ENCODE data around the gene SLC24A3. TPM values are rescaled to one million over a fixed set of nuclear protein-coding genes. Genes with fewer than 3 reads are reported as not detected.

Gene SLC24A3
- total RNA-seq, 1 donor from 2014 or later: not detected

- no peak for DNase-seq (ENCODE audit: low read depth, low spot score)
These were observed 24.1 kb downstream of the SLC24A3 start for GRCh38 chr20:19236371-19237055.

GRCh38 chr20:19241440-19241839 is 29.0 kb downstream of the SLC24A3 start:
- DNase-seq (ENCODE audit: low read depth, low spot score): no peak

- no peak for DNase-seq (ENCODE audit: low read depth, low spot score)
These were observed 31.8 kb downstream of the SLC24A3 start for GRCh38 chr20:19244291-19244690.

- DNase-seq (ENCODE audit: low read depth, low spot score): no peak
These were observed 36.9 kb downstream of the SLC24A3 start for GRCh38 chr20:19249106-19249879.

- DNase-seq (ENCODE audit: low read depth, low spot score): no peak
These were observed 37.9 kb downstream of the SLC24A3 start for GRCh38 chr20:19250346-19250745.

GRCh38 chr20:19251506-19251905 is 39.1 kb downstream of the SLC24A3 start:
- no peak for DNase-seq (ENCODE audit: low read depth, low spot score)

GRCh38 chr20:19251958-19252357 is 39.5 kb downstream of the SLC24A3 start:
- DNase-seq (ENCODE audit: low read depth, low spot score): no peak

GRCh38 chr20:19252451-19253120 is 40.1 kb downstream of the SLC24A3 start:
- no peak for DNase-seq (ENCODE audit: low read depth, low spot score)

- no peak for DNase-seq (ENCODE audit: low read depth, low spot score)
These were observed 40.9 kb downstream of the SLC24A3 start for GRCh38 chr20:19253316-19253715.

GRCh38 chr20:19253916-19254820 is 41.7 kb downstream of the SLC24A3 start:
- no peak for DNase-seq (ENCODE audit: low read depth, low spot score)

- no peak for DNase-seq (ENCODE audit: low read depth, low spot score)
These were observed 42.5 kb downstream of the SLC24A3 start for GRCh38 chr20:19254956-19255355.

- no peak for DNase-seq (ENCODE audit: low read depth, low spot score)
These were observed 43.6 kb downstream of the SLC24A3 start for GRCh38 chr20:19256085-19256484.

- DNase-seq (ENCODE audit: low read depth, low spot score): no peak
These were observed 44.6 kb downstream of the SLC24A3 start for GRCh38 chr20:19256906-19257595.

- DNase-seq (ENCODE audit: low read depth, low spot score): no peak
These were observed 45.4 kb downstream of the SLC24A3 start for GRCh38 chr20:19257865-19258264.

GRCh38 chr20:19259141-19259591 is 46.7 kb downstream of the SLC24A3 start:
- no peak for DNase-seq (ENCODE audit: low read depth, low spot score)

- DNase-seq (ENCODE audit: low read depth, low spot score): no peak
These were observed 48.1 kb downstream of the SLC24A3 start for GRCh38 chr20:19260412-19261090.

- no peak for DNase-seq (ENCODE audit: low read depth, low spot score)
These were observed 51.7 kb downstream of the SLC24A3 start for GRCh38 chr20:19264191-19264590.

GRCh38 chr20:19265646-19266374 is 53.4 kb downstream of the SLC24A3 start:
- DNase-seq (ENCODE audit: low read depth, low spot score): no peak

GRCh38 chr20:19268426-19268825 is 56.0 kb downstream of the SLC24A3 start:
- no peak for DNase-seq (ENCODE audit: low read depth, low spot score)

Measured in pulmonary artery endothelial cell (primary cell).